ENCODE measurements around the gene LEPROT.
"Not testable (repeated sequence)": the region's sequence is repeated elsewhere in the genome, so short reads cannot be mapped to it uniquely, and the experiment has no call there.

LEPROT gene

DNA sequence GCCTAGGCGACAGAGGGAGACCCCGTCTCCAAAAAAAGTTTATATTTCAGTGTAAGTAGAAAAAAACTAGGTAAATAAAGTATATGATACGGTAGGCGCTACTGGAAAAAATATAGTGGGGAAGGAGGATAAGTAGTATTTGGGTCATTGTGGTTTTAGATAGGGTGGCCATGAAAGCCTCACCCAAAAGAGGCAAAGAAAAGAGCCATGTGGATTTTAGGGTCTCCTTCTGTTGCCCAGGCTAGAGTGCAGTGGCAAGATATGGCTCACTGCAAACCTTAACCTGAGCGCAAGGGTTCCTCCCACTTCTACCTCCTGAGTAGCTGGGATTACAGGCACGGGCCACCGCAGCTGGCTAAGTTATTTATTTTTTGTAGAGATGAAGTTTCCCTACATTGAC is 17.1 kb downstream of the LEPROT start:
- no peak for DNase-seq (ENCODE audit: low read depth)

GRCh38 chr1:65440322-65440900 is 19.9 kb downstream of the LEPROT start:
- DNase-seq (ENCODE audit: low read depth) = no peak

DNA sequence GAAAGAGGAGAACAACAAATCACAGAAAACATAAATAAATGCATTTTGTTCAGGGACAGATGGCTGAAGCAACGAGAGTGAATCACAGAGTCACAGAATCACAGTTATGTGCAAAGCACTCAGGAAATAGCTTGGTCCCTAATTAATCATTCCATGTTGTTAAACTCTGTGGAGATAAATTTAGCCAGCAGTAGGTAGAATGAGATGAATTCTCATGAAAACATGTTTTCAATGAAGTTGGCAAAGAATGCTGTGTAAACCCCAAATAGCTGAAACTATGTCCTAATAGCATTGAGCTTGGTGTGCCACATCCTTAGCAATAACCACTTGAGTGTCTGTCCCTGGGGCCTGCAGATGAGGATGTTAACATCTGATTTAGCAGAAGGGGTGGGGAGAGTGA is 20.4 kb downstream of the LEPROT start:
- no peak for DNase-seq (ENCODE audit: low read depth)

DNA sequence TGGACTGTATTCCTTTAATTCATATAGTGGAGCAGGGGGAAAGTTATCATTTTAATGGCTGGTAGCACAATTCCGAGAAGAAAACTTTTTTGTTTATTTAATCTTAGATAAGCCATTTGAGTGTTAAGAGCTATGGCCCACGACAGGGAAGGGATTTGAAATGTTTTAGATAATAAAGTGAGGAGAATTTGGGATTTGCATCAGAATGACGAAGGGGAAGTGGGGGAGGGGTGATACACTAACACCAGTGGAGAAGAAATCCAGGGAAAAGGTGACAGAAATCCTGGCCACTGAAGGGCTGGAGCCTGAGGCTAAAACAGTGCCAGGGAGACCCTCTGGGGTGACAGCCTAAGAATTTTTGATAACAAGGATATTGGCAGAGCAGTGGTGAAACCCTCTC is 21.0 kb downstream of the LEPROT start:
- no peak for DNase-seq (ENCODE audit: low read depth)

GRCh38 chr1:65442442-65442841 is 22.0 kb downstream of the LEPROT start:
- no peak for DNase-seq (ENCODE audit: low read depth)

DNA sequence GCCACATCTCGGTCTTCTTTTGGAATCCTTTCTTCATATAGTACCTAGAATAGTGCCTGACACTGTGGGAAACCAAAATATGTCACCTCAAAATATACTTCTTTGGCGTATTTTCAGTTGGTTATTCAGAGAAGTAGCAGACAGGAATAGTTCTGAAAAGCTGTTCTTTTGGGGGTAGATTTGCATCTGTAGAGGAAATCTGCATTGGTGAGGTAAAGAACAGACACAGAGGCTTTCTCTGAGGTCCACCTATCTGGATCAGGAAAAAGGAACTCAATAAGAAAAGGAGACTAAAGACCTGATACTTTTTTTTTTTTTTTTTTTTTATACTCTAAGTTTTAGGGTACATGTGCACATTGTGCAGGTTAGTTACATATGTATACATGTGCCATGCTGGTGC is 23.2 kb downstream of the LEPROT start:
- DNase-seq (ENCODE audit: low read depth) = no peak

GRCh38 chr1:65444128-65444640 is 23.7 kb downstream of the LEPROT start:
- DNase-seq (ENCODE audit: low read depth) = no peak

GRCh38 chr1:65445837-65446236 is 25.4 kb downstream of the LEPROT start:
- no peak for DNase-seq (ENCODE audit: low read depth)

DNA sequence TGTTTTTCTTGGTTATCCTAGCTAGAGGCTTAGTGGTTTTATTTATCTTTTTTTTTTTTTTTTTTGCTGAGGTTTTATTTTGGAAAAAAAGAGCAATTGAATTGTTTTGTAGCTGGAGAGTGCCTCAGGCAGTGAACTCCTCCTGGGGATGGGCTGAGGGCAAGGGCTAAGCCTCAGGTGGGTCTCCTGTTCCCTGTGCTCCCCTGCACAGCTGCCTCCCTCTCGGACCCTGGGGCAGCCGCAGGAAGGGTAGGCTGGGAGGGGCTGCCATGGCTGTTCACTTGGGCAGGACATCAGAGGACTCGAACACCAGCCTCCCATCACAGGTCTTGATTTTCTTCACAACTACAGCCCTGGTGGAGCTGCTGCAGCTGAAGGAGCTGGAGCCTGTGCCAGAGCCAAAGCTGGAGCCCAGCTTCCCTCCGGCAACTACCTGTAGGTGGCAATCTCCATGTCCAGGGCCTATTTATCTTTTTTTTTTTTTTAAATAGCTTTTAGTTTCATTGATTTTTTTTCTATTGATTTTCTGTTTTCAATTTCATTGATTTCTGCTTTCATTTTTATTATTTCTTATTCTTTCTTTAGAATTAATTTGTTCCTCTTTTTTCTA is 28.9 kb downstream of the LEPROT start:
- DNase-seq (ENCODE audit: low read depth) = no peak

- not testable (repeated sequence) for DNase-seq (ENCODE audit: low read depth)
These were observed 35.2 kb downstream of the LEPROT start for GRCh38 chr1:65455678-65456077.

DNA sequence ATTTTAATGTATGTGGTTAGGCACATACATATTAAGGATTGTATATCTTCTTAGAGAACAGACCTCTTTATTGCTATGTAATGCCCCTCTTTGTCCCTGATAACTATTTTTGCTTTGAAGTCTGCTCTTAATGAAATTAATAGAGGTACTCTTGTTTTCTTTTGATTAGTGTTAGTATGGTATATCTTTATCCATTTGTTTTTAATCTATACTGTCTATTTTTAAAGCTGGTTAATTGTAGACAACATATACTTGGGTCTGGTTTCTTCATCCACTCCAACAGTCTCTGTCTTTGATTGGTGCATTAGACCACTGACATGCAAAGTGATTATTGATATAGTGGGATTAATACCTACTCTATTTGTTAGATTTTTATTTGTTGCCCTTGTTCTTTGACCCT is 36.0 kb downstream of the LEPROT start:
- no peak for DNase-seq (ENCODE audit: low read depth)

DNA sequence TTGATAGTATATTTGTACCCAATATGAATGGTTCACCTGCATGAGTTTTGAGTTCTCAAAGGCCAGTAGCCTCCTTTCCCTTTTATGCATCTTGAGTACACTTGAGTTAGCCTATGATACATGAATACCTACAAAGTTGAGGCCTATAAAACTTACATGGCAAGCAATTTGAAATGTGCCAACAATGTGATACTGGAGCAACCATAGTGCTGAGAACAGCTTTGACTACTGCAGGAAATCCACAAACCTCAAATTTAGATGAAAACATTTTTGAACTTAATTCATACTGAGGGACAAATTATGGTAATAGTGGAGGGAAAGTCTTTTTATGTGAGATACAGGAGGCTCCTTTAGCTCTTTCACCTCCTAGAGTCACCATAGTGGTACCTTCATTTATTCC is 37.4 kb downstream of the LEPROT start:
- no peak for DNase-seq (ENCODE audit: low read depth)

DNA sequence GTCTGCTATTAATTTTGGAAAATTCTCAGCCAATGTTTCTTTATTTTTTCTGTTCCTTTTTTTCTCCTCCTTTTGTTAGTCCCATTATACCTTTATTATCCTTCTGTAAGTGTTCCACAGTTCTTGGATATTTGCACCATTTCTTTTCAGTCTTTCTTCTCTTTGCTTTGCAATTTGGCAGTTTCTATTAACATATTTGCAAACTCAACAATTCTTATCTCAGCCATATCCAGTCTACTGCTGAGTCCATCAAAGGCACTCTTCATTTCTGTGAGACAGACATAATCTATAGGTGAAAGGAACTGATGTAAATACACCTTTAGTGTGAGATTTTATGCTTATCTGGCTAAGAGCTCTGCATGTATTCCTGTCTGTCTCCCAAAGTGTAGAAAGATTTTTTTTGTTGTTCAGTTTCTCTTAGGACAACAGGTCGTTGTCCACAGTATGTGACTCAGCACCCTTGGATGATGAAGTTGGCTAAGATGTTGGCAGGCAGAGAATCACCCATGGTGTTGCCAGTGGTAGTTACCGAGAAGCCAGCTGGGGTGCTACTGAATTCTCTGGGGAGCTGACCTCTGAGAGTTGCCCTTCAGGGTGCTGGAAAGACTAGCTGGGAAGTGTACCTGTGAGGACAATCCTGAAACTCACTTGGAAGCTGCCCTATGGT is 38.4 kb downstream of the LEPROT start:
- DNase-seq (ENCODE audit: low read depth) = no peak

DNA sequence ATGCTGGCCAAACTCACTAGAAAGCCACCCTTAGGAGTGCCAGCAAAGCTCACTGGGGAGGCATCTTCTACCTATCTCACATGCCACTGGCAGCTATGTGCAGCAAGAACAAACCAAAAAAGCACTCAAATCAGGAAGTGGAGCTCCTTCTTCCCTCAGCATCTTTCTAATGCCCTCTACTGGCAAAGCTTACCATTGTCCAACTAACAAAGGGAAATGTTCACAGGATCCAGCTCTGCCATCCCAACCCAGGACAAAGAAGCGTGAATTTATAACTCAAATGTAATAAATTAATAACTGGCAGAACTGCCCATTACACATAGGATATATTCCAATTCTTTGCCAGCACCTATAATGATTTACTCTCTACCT is 38.9 kb downstream of the LEPROT start:
- no peak for DNase-seq (ENCODE audit: low read depth)

GRCh38 chr1:65465837-65466236 is 45.4 kb downstream of the LEPROT start:
- DNase-seq (ENCODE audit: low read depth) = not testable (repeated sequence)

DNA sequence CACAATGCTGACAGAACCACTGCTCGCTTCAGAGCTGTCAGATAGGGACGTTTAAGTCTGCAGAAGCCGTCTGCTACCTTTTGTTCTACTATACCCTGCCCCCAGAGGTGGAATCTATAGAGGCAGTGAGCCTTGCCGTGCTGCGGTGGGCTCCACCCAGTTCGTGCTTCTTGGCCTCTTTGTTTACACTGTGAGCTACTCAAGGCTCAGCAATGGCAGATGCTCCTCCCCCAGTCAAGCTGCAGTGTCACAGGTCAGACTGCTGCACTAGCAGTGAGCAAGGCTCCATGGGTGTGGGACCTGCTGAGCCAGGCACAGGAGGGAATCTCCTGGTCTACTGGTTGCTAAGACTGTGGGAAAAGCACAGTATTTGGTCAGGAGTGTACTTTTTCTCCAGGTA is 47.1 kb downstream of the LEPROT start:
- DNase-seq (ENCODE audit: low read depth) = no peak

- DNase-seq (ENCODE audit: low read depth) = no peak
These were observed 48.8 kb downstream of the LEPROT start for GRCh38 chr1:65469126-65469888.

DNA sequence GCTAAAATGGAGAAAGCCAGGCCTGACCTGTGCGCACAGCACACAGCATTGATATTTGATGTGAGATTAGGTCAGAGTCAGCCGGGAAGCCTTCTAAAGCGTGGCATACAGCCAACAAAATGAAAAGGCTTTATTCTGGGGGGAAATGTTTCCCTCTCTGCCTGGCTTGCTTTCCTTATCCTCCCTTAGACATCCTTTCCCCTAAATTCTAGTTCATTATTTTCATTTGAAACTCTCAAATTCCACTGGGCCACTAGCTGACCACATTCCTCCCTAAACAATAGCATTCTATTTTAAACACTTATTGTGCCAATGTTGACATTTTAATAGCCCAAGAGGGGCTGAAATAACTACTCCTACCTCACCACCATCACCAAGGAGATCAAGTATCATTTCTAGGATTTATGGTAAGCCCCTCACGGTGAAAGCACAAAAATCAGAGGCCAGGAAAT is 49.4 kb downstream of the LEPROT start:
- DNase-seq (ENCODE audit: low read depth) = no peak

- no peak for DNase-seq (ENCODE audit: low read depth)
These were observed 50.3 kb downstream of the LEPROT start for GRCh38 chr1:65470766-65471165.

DNA sequence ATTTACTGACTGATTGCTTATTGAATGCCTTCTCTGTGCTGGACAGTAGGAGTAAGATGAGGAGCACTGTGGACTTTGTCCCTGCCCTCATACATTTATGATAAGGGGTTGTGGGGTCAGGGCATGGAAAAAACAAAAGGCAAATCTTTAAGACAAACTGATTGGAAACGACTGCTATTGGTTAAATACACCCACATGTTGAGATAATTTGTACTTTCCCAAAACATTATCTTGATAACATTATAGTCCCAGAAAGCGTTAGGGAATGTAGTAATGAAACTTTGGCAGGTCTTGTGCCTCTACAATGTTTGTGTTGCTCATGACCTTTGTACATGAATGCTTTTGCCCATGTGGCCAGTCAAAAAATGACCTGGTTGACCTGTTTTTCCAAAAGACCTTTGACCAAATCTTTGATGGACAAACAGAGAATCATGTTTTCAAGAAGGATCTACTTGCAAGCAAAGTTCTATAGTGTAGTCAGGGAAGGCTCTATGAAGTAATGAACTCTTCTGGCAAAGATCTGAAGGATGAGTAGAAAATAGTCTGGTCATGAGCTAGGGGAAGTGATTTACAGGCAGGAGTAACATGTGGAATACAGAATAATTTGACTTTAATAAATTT is 50.9 kb downstream of the LEPROT start:
- no peak for DNase-seq (ENCODE audit: low read depth)

DNA sequence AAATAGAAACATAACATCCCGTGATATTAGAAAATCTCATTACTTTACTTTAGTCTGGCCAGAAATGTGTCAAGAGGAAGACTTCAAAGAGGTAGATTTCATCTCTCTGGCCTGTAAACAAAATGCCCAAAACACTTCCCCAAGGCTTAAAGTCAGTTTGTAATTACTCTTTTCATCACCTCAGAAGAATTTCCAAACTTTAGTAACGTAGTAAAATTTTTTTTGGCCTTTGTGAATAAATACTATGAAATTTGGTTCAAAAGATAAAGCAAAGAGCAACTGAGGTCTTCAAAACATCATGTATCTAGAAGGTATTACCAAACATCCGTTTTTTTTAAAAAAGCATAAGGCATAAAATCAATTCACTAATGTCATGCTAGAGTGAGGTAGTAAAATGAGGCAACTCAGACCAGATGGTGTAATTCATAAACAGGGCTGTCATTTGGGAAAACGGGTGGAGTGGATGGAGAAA is 51.4 kb downstream of the LEPROT start:
- DNase-seq (ENCODE audit: low read depth) = no peak

DNA sequence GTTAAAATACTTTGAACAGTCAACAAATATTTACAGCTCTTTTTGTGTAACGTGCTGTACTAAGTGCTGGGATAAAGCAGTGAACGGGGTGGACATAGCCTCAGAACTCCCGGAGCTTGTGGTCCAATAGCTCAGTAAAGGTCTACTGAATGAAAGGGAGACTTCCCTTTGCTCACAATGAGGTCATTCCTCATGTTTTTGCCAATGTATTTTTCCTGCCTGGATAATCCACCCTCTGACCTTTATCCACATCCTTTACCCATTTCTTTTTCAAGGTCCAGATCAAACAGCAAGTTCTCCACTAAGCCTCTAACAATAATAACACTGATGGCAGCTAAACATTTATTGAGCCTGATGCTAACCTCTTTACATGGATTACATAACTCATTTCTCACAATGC is 55.9 kb downstream of the LEPROT start:
- no peak for DNase-seq (ENCODE audit: low read depth)

Measured in stimulated activated CD8-positive, alpha-beta memory T cell treated with anti-CD3 and anti-CD28 coated beads, Interleukin-12 subunit alpha, Interleukin-12 subunit beta, amount 100 ng/mL, for 4 hours (primary cell).